ENCODE data around the gene RNU6-1. TPM values are rescaled to one million over a fixed set of nuclear protein-coding genes. Genes with fewer than 3 reads are reported as not detected.

The RNU6-1 gene
- total and polyA plus RNA-seq, 2 donors (not counting 1 experiment from before 2014, with no cell fraction given), result not detected

- H3K9ac ChIP-seq (ENCODE audit: insufficient read depth, low read length), result no peak overlapping the region
- no peaks in the 10 kb centered on the region for H4K20me1 ChIP-seq (ENCODE audit: control insufficient read depth, extremely low read depth, insufficient read depth, low read length)
- H3K27me3 ChIP-seq (ENCODE audit: control insufficient read depth, insufficient read depth, low read length), result peaks cover 2% of the 10 kb centered on the region
- TF ChIP-seq CTCF (conservative IDR thresholded peaks at IDR 0.05 in 1 of 2, IDR thresholded peaks at IDR 0.05 in 1 of 2; ENCODE audit: low read depth in 1 of 2, low read length in 2 of 2), result no peak
- no peak for TF ChIP-seq EZH2 (IDR thresholded peaks at IDR 0.05; ENCODE audit: low read length, missing control alignments)
- H3K79me2 ChIP-seq (ENCODE audit: control insufficient read depth, insufficient read depth, low read length), result no peaks in the 10 kb centered on the region
- no peaks in the 10 kb centered on the region for H3K4me1 ChIP-seq (ENCODE audit: control insufficient read depth, extremely low read depth, insufficient read depth, low read length)
- no peak overlapping the region for H3K27ac ChIP-seq (ENCODE audit: insufficient read depth, low read length)
- H2AFZ ChIP-seq (ENCODE audit: low read length), result no peak overlapping the region
- H3K4me2 ChIP-seq (ENCODE audit: extremely low read depth, insufficient read depth, low read length), result no peak overlapping the region
- no peaks in the 10 kb centered on the region for H3K9me3 ChIP-seq (ENCODE audit: control insufficient read depth, insufficient read depth, low read depth, low read length)
- no peak for DNase-seq (ENCODE audit: low read depth in 2 of 2)
- H3K36me3 ChIP-seq (ENCODE audit: control insufficient read depth, insufficient read depth, low read length), result no peaks in the 10 kb centered on the region
- no peak overlapping the region for H3K4me3 ChIP-seq (replicated peaks in 1 of 4; ENCODE audit: control extremely low read depth in 1 of 4, insufficient read depth in 1 of 4, low read depth in 3 of 4, low read length in 4 of 4)
Measured at GRCh38 chr15:67852418-67852817, 12.6 kb upstream of the RNU6-1 start.

- no peaks in the 10 kb centered on the region for H4K20me1 ChIP-seq (ENCODE audit: control insufficient read depth, extremely low read depth, insufficient read depth, low read length)
- peak; percentile 31 to 50 for DNase-seq (ENCODE audit: low read depth in 2 of 2)
- TF ChIP-seq EZH2 (IDR thresholded peaks at IDR 0.05; ENCODE audit: low read length, missing control alignments) (no peak), CTCF (conservative IDR thresholded peaks at IDR 0.05 in 1 of 2, IDR thresholded peaks at IDR 0.05 in 1 of 2; ENCODE audit: low read depth in 1 of 2, low read length in 2 of 2) (no peak)
- H3K27ac ChIP-seq (ENCODE audit: insufficient read depth, low read length), result no peak overlapping the region
- no peaks in the 10 kb centered on the region for H3K79me2 ChIP-seq (ENCODE audit: control insufficient read depth, insufficient read depth, low read length)
- no peaks in the 10 kb centered on the region for H3K9me3 ChIP-seq (ENCODE audit: control insufficient read depth, insufficient read depth, low read depth, low read length)
- no peak overlapping the region for H3K4me2 ChIP-seq (ENCODE audit: extremely low read depth, insufficient read depth, low read length)
- H2AFZ ChIP-seq (ENCODE audit: low read length), result no peak overlapping the region
- no peak overlapping the region for H3K4me3 ChIP-seq (replicated peaks in 1 of 4; ENCODE audit: control extremely low read depth in 1 of 4, insufficient read depth in 1 of 4, low read depth in 3 of 4, low read length in 4 of 4)
- H3K27me3 ChIP-seq (ENCODE audit: control insufficient read depth, insufficient read depth, low read length), result peaks cover 2% of the 10 kb centered on the region
- H3K9ac ChIP-seq (ENCODE audit: insufficient read depth, low read length), result no peak overlapping the region
- no peaks in the 10 kb centered on the region for H3K4me1 ChIP-seq (ENCODE audit: control insufficient read depth, extremely low read depth, insufficient read depth, low read length)
- no peaks in the 10 kb centered on the region for H3K36me3 ChIP-seq (ENCODE audit: control insufficient read depth, insufficient read depth, low read length)
Measured at GRCh38 chr15:67850994-67851571, 11.2 kb upstream of the RNU6-1 start.

GRCh38 chr15:67850336-67850735 lies 10.5 kb upstream of the RNU6-1 start:
- Histone ChIP-seq H4K20me1 (ENCODE audit: control insufficient read depth, extremely low read depth, insufficient read depth, low read length) (no peaks in the 10 kb centered on the region), H2AFZ (ENCODE audit: low read length) (no peak overlapping the region), H3K27ac (ENCODE audit: insufficient read depth, low read length) (no peak overlapping the region), H3K9ac (ENCODE audit: insufficient read depth, low read length) (no peak overlapping the region), H3K4me2 (ENCODE audit: extremely low read depth, insufficient read depth, low read length) (no peak overlapping the region), H3K79me2 (ENCODE audit: control insufficient read depth, insufficient read depth, low read length) (no peaks in the 10 kb centered on the region), H3K27me3 (ENCODE audit: control insufficient read depth, insufficient read depth, low read length) (peaks cover 2% of the 10 kb centered on the region), H3K9me3 (ENCODE audit: control insufficient read depth, insufficient read depth, low read depth, low read length) (no peaks in the 10 kb centered on the region), H3K4me1 (ENCODE audit: control insufficient read depth, extremely low read depth, insufficient read depth, low read length) (no peaks in the 10 kb centered on the region), H3K4me3 (replicated peaks in 1 of 4; ENCODE audit: control extremely low read depth in 1 of 4, insufficient read depth in 1 of 4, low read depth in 3 of 4, low read length in 4 of 4) (no peak overlapping the region), H3K36me3 (ENCODE audit: control insufficient read depth, insufficient read depth, low read length) (no peaks in the 10 kb centered on the region)
- TF ChIP-seq EZH2 (IDR thresholded peaks at IDR 0.05; ENCODE audit: low read length, missing control alignments), result no peak
- no peak for TF ChIP-seq CTCF (conservative IDR thresholded peaks at IDR 0.05 in 1 of 2, IDR thresholded peaks at IDR 0.05 in 1 of 2; ENCODE audit: low read depth in 1 of 2, low read length in 2 of 2)
- DNase-seq (ENCODE audit: low read depth in 2 of 2), result no peak

All from fibroblast of lung (primary cell).